Activated CD8-positive, alpha-beta memory T cell treated with anti-CD3 and anti-CD28 coated beads for 4 hours (primary cell): ENCODE results near the gene TBCC.
"Not testable (repeated sequence)": the region's sequence is repeated elsewhere in the genome, so short reads cannot be mapped to it uniquely, and the experiment has no call there.

Experiments used
- DNase-seq, 2 donors: peaks; one replicate each; pipeline ENCODE4 v3.0.0-alpha.2; 2020; ENCODE audit warnings: low read depth in 2 of 2

Gene TBCC, protein sequence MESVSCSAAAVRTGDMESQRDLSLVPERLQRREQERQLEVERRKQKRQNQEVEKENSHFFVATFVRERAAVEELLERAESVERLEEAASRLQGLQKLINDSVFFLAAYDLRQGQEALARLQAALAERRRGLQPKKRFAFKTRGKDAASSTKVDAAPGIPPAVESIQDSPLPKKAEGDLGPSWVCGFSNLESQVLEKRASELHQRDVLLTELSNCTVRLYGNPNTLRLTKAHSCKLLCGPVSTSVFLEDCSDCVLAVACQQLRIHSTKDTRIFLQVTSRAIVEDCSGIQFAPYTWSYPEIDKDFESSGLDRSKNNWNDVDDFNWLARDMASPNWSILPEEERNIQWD

DNA sequence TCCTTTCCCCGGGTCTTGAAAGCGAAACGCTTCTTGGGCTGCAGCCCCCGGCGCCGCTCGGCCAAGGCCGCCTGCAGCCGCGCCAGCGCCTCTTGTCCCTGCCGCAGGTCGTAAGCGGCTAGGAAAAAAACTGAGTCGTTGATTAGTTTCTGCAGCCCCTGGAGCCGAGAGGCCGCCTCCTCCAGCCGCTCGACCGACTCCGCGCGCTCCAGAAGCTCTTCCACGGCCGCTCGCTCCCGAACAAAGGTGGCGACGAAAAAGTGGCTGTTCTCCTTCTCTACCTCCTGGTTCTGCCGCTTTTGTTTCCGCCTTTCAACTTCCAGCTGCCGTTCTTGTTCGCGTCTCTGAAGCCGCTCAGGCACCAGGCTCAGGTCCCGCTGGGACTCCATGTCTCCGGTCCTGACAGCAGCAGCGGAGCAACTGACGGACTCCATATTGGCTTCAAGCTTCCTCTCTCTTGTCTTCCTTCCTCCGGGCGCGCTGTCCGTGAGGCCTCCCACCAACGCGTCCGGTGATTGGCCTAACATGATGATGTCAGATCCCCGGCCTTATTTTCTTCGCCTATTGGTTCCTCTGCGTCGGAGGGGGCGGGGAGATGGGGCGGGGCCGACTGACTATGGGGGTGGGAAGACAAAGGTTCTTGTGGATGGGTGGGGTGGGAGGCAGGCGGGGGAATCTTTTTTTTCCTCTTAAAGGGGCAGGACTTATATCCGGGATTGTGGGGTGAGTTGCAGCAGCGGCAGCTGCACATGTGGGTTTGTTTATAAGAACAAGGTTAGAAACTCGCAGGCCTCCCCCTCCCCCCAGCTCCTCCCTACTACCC lies at the start of gene TBCC:
TBCC (minus strand) TSS at position 464 of the 823 bp plus-strand sequence; CDS start at position 434, 30 bp downstream.
- DNase-seq, result peak; percentile 85 to 91

DNA sequence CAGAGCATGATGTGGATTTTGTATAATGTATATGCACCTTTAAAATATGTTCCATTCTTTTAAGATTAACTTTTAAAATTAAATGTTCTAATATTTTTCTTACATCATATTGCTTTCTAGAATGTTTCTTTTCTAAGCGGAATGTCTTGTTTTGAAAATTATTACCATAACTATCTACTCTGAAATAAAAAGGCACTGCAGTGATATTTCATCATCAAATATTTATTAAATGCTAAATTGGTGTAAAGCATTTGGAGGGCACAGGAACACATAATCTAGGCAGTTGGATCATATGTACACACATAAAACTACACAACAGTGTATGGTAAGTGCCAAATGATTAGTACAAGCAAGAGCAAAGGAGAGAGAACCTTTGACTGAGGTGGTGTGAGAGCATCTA lies 49.7 kb upstream of the TBCC start:
- no peak for DNase-seq

DNA sequence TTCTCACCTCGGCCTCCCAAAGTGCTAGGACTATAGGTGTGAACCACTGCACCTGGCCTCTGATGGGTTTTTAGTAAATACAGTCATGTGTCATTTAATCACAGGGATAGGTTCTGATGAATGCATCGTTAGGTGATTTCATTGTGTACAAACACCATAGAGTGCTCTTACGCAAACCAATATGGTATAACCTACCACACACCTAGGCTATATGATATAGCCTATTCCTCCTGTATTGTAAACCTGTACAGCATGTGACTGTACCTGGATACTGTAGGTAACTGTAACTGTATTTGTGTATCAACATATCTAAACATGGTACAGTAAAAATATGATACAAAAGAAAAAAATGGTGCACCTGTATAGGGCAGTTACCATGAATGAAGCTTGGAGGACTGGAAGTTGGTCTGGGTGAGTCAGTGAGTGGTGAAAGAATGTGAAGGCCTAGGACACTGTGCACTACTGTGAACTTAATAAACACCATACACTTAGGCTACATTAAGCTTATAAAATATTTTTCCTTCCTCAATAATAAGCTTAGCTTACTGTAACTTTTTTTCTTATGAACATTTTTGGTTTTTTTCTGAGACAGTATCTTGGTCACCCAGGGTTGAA lies 45.9 kb upstream of the TBCC start:
- no peak for DNase-seq

DNA sequence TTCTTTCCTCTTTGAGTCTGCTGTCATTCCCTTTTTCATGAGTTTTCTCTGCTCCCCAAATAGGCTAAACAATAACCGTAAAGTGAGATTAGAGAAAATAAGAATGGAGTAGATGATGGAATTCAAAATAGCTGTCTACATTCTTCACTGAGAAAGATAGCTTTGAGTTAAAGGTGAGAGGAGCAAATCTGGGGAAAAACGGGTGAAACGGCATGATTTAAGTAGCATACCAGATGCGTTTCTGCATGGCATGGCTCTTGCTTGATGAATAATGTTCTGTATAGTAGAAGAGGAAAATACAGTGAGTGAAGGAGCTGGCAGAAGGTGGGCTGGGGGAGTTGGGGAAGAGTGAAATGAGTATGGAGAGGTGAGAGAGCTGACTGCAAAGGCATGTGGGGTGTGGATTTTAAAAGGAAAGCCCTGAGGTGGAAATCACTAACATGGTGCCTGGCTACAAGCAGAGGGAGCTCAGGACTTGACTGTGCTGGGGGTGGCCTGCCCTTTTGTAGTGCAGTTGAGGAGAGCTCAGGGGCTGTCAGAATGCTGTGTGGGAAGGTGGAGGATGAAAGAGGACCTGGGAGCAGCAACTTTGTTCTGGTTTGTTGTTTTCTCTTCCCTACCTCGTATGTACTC lies 44.8 kb upstream of the TBCC start:
- no peak for DNase-seq

DNA sequence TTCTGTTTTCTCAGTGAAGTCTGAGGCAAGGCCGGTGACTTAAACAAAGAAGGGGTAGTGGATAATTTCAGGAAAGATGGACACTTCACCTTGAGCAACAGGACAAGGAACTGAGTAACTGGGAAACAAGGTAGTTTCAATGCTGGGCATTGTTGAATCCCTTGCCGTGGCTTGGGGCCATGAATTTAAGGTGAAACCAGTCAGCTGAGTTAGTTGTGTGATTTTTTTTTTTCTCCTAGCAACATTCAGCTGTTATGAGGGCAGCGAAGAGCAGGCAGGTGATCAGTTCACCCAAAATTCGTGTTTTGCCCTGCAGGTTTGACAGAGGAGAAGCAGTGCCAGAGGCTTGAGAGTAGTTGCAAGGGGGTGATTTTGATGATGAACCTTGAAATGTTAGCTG lies 42.8 kb upstream of the TBCC start:
- no peak for DNase-seq

DNA sequence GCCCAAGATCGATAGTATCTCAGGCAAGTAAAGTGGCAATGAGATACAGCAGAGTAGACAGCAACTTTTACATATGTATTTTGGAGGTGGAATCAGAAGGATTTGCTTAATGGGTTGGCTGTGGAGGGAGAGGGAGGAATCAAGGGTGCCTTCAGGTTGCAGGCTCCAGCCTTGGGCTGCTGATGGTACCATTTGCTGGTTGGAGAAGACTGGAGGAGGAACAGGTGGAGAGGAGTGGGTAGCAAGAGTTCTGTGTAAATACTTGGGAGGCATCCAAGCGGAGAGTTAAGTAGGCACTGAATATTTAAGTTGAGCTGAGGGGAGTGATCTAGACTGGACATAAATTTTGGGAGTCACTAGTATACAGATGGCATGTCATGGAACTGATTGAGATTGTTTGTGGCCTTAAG lies 41.2 kb upstream of the TBCC start:
- no peak for DNase-seq

DNA sequence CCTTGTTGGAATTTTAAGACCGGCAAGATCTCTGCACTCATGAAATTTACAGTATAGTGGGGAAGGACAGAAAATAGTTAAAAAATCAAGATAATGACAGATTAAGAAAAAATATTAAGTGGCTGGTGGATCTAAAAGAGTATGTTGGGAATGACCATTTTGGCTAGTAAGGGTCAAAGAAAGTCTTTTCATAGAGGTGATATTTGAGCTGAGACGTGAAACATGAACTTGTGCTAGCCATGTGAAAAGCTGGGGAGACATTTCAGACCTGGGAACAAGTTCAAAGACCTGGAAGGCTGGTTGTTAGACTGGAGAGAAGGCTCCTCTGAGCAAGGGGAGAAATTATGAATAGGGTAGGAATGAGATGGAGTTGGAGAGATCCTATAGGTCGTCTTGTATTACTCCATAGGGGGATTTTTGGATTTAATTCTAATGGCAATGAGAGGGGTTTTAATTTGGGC lies 40.7 kb upstream of the TBCC start:
- DNase-seq, result no peak

DNA sequence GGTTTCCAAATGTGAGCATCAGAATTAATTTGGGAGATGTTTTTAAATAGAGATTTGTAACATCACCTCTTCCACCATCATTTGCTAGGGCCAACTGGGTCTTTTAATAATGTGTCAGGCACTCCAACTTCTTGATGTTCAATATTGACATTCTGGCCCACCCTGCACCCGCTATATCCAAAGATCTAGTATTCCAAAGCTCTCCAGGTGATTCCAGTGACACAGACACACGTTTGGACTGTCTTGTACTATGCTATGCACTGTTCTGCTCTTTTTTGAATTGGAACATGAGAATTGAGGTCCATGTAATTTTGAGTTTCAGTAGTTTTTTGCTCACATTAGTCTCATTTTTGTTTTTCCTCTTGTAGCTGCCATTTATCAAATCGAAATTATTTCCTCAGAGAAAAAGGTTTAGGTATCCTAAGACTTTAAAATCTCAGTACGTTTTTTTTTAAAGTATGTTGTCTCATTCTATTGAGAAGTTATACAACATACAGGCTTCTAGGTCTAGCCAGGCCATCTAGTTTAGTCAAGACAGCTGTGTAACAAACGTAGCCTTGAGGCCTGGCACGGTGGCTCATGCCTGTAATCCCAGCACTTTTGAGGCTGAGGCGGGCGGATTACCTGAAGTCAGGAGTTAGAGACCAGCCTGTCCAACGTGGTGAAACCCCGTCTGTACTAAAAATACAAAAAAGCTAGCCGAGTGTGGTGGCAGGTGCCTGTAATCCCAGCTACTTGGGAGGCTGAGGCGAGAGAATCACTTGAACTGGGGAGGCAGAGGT lies 39.0 kb upstream of the TBCC start:
- DNase-seq, result no peak

DNA sequence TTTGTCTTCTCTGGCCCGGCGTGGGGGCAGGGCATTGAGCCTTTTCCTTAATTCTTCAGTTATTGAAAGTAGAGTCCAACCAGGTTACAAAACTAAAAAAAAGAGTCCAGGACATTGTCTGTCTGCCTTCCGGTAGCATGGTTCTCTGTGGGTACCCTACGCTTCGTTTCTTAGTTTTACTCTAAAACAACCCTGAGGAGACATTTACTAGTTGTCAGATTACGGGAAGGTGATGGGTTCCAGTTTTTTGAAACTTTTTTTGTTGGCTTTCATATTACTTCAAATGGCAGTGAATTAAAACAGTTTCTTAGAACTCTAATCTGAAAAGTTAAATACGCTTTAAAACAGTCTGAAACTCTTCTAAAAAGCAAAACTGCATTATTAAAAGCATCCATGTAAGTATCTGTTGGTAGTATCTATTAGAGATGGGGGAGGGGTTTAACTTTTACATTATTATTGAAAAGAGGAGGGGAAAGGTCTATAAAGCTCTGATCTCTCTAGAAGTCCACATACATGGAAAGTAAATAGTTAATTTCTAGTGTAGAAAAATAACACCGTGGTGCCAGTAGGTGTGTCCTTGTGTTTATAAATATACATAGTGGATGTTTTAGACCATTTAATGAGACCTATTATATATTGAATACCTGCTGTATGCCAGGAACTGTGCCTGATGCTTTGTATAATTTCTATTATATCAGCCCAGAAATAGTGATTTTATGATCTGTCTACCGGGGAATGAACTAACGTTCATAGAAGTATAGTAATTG lies 38.2 kb upstream of the TBCC start:
- no peak for DNase-seq

DNA sequence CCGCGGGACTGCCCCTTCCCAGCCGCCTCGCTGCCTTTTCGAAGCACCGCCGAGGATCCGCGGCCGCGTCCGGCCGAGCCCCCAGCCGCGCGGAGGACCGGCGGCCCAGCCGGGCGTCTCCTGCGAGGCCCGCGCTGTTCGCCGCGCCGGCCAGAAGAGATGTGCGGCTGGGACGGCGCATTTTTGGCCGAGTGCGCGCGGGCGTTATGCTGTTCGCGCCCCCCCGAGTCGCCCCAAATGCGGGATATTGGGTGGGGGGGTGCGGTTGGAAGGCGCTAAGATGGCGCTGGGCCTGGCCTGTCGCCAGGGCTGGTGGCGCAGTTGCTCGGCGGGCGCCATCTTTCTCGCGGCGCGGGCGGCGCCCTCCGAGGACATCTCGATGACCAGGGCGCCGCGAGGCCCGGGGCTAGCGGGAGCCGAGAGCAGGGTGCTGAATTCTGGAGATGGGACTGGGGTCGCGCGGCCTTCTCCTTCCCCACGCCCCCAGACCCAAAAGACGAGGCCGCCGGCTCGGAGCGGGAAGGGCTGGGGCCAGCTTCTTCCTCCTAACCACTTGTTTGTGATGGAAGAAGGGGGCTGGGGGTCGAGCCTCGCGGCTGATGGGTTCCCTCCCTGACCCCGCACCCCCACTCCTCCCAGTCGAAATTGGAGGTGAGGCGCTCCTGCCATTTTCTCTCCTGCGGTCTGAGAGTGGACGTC lies 37.4 kb upstream of the TBCC start:
- peak; percentile 40 to 59 for DNase-seq

DNA sequence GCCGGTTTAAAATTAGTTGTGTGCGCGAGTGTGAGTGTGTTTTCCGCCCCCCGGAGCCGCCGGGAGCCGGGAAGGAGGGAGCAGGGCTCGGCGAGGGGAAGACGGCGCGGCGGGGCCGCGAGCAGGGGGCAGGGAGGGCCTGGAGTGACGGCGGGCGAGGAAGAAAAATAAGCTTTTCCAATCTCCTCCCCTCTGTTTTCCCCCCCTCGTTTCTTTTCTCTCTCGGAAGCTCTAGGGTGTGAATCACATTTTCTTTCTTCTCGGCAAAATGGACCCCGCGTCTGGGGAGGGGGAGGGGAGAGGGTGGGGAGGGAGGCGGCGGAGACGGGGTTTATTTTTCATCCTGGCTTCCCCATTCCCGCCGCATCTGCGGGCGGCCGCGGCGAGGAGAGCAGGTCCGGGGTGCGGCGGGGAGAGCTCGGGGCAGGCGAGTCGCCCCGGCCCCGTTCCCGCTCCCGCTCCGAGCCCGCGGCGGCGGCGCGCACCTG lies 36.8 kb upstream of the TBCC start:
- DNase-seq, result peak; percentile 54 to 60

DNA sequence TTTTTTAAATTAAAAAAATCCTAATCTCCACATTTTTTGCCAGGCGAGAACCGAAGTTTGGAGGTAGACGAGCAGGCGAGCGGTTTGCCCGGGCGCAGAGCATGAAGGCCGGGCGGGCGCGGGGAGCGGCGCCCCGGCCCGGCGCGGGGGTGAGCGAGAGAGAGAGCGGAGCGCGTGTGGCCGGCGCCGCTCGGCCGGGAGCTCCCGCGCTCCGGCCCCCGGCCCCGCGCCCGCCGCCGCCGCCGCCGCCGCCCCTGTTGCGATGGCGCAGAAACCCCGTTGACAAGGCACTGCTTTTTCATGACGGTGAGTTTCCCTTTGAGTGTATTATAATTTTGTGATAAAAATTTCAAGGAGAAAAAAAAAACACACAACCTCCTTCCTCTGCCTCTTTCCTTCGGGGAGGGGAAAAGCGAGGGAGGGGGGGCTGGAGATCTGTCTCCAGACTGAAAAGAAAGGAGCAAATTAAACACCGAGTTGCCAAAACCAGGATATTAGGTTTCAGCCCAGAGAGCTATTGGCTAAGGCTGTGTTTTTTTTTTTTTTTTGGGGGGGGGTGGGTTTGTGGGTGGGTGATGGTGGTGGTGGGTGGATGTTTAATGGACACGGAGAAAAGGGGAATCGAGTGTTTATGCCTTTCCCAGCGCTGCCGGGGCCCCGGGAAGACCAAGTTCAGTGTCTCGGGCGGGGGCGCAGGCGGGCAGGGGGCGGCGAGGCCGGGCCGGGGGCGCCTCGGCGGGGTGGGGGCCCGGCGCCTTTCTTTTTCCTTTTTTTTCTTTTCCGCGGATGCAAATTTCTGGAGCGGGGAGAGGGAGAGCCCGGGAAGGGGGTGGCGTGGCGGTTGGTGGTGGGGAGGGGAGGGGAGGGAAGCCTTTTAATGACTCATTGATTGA lies 36.1 kb upstream of the TBCC start, which contains the start of gene BICRAL:
BICRAL (plus strand) TSS at position 257 of the 893 bp plus-strand sequence. CDS start 39,971 bp downstream, outside the sequence.
- peak; percentile 31 to 40 for DNase-seq

DNA sequence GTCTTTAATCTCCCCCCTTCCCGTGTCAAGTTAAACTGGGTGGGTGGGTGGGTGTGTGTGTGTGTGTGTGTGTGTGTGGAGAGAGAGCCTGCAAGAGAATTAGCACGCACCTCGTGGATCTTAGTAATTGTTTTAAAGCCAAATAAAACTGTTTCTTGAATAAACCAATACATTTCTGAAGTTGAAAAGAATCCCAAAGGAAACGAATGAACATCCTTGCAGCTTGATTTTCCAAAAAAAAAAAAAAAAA lies 35.6 kb upstream of the TBCC start:
- no peak for DNase-seq

DNA sequence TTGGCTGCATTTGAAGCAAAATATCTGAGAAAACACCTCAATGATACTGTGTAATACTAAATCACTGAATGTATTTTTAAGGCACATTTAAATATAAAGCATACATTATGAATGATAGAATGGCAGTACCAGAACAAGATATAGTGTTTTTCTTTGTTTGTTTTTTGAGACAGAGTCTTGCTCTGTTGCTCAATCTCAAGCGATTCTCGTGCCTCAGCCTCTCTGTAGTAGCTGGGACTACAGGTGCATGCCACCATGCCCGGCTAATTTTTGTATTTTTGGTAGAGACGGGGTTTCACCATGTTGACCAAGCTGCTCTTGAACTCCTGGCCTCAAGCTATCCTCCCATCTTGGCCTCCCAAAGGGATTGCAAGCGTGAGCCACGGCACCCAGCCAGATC lies 33.6 kb upstream of the TBCC start:
- DNase-seq, result no peak

DNA sequence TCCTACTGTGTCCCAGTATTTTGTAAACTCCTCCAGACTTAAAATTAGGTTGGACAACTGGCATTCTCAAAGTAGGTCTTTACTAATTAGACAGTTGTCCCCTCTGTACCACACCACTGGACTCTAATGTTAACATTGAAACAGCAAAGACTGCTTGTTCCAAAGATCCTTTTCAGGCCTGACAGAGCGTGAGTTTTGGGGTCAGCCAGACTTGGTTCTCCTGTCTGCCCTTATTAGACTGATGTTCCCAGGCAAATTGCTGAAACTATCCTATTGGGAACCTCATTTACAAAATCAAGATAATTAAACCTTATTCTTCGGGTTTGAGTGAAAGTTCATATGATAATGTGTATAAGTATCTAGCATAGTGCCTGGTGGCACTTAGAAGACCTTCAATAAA lies 32.2 kb upstream of the TBCC start:
- no peak for DNase-seq

DNA sequence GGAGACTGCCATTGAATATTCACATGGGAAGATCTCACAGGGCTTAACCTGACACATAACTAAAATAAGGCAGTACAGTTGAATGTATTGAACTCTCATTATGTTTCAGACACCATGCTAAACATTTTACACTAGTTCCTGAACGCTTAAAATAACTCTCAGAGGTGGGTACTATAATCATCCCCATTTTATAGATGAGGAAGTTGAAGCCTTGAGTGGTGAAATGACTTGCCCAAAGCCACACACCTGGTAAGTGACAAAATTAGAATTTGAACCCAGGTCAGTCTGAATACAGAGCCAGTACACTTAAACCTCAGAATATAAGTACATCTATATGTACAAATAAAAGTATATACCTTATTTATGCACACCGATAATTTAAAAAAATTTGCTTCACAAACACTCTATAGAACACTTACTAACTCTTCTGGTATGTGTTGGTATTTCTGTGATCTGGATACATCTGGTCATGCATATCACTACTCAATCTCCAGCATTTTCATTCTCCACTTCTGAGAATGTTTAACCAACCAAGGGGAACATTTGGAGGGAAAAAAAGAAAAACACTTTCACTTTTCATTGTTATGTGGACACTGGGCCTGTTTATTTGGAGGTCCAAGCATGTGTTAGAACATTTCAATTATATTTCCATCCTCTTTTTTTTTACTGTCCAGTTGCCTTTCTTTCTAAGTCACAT lies 31.4 kb upstream of the TBCC start:
- DNase-seq, result no peak

DNA sequence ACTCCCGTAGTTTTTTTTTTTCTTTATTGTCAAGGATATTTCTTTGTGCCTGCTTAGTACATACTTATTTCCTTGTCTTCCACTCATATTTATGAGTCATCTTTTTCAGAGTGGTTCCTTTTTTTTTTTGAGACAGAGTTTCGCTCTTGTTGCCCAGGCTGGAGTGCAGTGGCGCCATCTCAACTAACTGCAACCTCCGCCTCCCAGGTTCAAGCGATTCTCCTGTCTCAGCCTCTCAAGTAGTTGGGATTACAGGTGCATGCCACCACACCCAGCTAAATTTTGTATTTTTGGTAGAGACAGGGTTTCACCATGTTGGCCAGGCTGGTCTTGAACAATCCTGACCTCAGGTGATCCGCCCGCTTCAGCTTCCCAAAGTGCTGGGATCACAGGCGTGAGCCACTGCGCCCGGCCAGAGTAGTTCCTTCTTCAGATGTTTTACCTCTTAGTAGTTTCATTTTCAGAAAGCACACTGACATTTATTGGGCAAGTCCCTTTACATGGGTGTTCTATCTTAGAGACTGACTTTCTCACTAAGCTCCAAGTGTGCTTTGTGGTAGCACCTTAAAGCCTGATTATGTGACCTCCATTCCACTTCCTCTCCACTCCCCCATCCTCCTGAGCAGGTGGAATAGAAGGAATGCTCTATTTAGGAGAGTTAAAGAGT lies 29.1 kb upstream of the TBCC start:
- not testable (repeated sequence) for DNase-seq

DNA sequence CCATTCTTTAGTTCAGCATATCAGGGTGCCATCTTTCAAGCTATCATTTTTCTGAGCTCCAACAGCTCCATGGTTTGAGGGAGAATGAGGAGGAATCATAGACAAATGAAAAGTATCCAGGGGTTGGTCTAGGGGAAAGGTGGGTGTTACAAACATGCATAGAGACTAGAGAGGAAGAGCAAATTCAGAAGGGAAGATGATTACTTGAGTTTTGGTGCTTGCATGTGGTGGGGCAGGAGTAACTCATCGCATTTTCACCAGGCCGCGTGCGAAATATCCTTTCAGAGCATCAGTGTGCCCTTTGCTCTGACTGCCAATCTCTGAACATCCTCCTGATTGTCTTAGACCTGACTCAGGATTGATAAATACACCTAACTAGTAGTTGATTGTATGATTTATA lies 28.3 kb upstream of the TBCC start:
- no peak for DNase-seq
